GM19043 (cell line): Measurements from ENCODE around the gene ZFYVE16.
"Not testable (repeated sequence)": the region's sequence is repeated elsewhere in the genome, so short reads cannot be mapped to it uniquely, and the experiment has no call there.

Experiments
- ATAC-seq: cut with Tn5 transposase; IDR thresholded peaks from one replicate; pipeline ENCODE4 v1.9.1; 2021; ENCODE audit warnings: low read depth; ENCODE audit not compliant: unreplicated experiment

ZFYVE16 gene

DNA sequence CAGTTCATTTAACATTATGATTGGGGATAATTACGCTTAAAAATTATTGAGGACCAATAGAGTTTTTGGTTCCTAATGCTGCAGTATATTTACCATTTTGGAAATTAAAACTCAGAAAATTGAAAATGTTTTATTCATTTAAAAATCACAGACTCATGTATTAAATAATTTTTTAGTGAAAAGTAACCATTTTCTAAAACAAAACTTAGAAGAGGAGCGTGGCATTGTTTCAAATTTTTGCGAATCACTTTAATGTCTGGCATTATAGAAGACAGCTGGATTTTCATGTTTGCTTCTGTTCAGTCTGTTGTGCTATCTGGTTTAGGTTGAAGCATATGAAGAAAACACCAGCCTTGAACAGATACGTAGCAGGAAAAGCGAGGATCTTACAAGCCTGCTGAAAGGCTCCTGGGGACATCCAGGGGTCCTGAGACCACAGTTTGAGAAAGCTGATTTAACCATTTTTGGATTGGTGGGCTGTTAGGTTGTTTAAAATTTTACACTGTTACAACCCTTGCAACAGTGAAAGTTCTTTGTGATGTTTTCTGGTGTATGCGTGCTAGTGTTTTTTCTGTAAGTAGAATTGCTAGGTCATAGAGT lies 1.6 kb downstream of the ZFYVE16 start:
- ATAC-seq: no peak

DNA sequence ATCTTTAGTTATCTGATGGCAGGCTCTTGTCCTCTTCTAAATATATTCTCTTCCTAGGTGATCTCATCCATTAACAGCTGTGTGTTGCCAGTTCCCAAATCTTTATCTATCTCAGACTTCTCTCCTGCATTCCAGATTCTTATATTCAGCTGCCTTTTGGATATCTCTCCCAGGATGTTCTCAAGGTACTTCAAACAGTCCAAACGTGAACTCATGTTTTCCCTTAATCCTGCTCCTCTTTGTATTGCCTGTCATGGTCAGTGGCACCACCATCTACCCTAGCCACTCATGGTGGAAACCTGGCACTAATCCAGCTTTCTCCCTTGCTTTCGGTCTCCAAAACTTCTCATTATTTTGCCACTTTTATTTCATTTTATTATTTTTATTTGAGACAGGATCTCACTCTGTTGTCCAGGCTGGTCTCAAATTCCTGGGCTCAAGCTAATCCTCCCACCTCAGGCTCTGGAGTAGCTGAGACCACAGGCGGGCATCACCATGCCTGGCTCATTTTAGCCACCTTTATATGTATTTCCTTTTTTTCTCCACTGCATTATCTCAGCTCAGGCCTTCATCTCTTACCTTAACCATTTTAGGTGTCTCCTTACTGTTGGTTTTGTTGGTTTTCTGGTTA lies 3.8 kb downstream of the ZFYVE16 start:
- no peak for ATAC-seq

DNA sequence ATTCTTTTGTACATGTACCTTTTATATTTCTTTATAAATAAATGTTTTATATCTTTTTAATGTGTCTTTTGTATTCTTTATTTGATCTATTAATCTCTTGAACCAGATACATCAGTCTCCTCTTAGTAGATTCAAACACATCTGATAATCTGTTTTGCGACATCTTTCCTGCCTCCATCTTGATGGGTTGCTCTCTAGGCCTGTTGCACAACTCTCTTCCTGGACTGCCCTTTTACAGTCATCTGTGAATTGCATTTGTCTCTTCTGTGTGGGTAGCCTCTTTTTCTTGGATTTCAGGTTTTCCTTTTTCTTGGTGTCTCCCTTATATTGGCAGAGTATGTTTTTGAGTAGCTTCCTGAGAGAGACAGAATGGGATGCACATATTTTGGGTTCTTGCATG lies 6.2 kb downstream of the ZFYVE16 start:
- no peak for ATAC-seq

DNA sequence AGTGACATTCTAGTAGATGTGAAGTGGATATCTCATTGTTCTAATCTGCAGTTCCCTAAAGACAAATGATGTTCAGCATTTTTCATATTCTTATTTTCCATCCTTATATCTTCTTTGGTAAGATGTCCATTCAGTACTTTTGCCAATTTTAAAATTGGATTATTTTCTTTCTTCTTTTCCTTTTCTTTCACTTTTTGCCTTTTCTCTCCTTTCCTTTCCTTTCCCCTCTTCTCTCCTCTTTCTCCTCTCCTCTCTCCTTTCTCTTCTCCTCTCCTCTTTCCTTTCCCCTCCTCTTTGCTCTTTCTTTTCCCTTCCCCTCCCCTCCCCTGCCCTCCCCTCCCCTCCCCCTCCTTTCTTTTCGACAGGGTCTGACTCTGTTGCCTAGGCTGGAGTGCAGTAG lies 10.1 kb downstream of the ZFYVE16 start:
- no peak for ATAC-seq

GRCh38 chr5:80424365-80424764 lies 16.5 kb downstream of the ZFYVE16 start:
- ATAC-seq: not testable (repeated sequence)

DNA sequence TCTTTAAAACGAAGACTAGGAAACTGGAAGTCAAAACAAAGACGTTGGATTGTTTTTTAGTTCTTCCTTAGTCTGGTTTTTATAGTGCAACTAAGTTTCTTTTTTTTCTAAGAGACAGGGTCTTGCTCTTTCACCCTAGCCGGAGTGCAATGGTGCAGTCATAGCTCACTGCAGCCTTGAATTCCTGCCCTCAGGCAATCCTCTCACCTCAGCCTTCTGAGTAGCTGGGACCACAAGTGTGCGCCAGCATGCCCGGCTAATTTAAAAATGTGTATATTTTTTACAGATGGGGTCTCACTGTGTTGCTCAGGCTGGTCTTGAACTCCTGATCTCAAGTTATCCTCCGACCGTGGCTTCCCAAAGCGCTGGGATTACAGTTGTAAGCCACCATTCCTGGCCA lies 27.6 kb downstream of the ZFYVE16 start:
- ATAC-seq: no peak

GRCh38 chr5:80437326-80437725 lies 29.5 kb downstream of the ZFYVE16 start:
- no peak for ATAC-seq

DNA sequence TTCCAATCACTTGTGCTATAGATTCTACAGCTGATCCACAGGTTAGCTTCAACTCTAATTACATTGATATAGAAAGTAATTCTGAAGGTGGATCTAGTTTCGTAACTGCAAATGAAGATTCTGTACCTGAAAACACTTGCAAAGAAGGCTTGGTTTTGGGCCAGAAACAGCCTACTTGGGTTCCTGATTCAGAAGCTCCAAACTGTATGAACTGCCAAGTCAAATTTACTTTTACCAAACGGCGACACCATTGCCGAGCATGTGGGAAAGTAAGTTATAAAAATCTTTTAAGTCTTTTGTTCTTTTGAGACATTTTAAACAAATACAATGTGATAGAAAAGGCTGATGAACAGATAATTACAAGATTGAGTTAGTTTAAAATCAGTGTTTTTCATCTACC lies 30.9 kb downstream of the ZFYVE16 start:
- ATAC-seq: no peak

- no peak for ATAC-seq
Observed at GRCh38 chr5:80439213-80439612, 31.3 kb downstream of the ZFYVE16 start.

DNA sequence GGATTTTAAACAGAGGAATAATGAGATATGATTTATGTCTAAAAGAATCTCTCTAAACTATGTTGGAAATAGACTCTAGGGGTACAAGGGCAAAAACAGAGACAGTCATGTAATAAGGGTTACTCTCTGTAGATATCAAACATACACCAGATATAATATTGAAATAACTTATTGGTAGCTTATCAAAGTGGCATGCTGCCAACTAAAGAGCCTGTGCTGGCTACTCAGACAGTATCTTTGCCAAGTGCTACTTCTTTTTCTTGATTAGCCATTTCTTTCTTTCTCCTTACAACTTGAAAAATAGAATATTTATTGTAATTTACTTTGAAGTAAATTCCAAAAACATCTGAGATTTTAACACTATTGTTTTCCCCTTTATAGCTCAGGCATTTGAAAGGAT lies 34.9 kb downstream of the ZFYVE16 start:
- ATAC-seq: no peak

DNA sequence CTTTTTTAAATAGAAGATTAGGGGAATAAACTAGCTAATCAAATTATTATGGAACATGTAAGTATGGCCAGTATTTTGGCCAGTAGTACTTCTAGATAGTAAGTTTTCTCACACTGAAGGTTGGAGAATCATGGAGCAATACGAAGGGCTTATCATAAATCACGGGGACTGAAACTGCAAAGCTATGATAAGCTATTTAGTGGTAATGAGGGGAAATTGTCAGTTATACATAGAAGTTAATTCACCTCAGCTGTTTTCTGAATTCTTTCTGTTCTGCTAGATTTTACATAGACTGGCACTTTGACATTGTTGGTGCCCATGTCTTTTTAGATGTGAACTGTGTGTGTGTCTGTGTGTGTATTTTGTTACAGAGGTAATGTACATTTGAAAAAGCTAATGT lies 45.5 kb downstream of the ZFYVE16 start:
- ATAC-seq: no peak

DNA sequence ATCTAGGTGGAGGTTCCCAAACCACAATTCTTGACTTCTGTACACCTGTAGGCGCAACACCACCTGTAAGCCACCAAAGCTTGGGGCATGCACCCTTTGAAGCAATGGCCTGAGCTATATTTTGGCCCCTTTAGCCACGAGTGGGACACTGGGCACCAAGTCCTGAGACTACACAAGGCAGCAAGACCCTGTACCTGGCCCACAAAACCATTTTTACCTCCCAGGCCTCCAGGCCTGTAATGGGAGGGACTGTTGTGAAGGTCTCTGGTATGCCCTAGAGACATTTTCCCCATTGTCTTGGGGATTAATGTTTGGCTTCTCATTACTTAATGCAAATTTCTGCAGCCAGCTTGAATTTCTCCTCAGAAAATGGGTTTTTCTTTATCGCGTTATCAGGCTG lies 55.4 kb downstream of the ZFYVE16 start:
- no peak for ATAC-seq

DNA sequence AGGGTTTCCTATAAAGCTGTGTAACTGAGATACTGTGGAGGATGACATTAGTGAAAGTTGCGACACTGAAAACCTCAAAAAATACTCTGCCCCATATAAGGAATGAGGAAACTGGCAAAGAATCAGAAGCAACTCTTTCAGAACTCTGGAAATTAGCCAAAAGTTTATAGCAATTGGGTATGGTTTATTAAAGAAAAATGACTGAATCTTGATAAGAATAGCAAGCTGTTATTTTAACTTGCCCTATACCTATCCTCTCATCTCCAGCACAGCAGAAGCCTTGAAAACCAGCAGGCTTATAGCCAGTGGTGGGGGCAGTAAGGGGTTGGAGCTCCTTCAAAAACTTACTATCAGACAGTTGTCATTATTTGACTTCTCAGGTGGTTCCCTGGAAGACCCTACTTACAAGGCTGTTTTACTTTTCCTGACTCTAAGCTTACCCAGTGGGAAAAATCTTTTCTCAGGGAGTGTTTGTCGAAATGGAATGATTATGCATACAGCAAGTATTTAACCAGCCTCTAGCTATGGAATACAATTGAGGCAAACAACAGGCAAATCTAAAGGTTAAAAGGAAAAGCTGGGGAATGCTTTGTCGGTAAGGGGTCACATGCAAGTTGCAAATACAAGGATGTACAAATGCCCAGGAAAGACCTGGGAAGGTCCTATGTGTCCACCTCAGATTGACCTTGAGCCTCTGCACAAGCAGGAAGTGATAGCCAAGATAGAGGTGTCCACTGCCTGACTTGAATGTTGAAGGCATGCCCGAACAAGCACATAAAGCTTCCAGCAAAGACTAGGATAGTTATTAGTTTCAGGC lies 59.0 kb downstream of the ZFYVE16 start:
- no peak for ATAC-seq

DNA sequence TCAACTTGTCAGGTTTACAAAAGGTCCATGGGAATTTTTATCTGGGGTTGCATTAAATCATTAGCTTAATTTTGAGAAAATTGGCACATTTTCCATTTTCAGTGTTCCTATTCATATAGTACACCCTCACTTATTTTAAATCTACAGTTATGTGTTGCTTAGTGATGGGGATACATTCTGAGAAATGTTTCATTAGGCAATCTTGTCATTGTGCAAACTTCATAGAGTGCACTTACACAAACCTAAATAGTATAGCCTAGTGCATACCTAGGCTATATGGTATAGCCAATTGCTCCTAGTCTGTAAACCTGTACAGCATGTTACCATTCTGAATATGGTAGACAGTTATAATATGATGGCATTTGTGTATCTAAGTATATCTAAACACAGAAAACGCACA lies 60.3 kb downstream of the ZFYVE16 start:
- no peak for ATAC-seq

GRCh38 chr5:80470631-80471030 lies 62.8 kb downstream of the ZFYVE16 start:
- not testable (repeated sequence) for ATAC-seq

GRCh38 chr5:80474929-80475328 lies 67.1 kb downstream of the ZFYVE16 start:
- no peak for ATAC-seq

DNA sequence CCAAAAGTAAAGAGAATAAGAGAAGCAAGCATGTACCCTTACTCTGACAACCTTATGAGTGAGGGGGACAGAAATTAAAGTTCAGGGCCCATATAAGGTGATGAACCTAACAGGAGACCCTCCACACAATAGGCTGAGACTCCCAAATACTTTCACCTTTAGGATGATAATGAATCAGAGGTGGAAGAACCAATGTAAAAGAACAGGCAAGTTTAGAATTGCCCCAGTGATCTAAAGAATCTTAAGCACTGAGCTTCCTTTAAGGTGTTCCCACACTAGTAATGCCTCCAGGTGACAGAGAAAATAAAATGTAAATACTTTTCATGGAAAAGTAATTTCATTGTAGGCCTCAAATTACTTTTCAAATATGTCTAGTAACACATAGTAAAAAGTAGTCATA lies 71.8 kb downstream of the ZFYVE16 start:
- no peak for ATAC-seq

GRCh38 chr5:80480354-80480753 lies 72.5 kb downstream of the ZFYVE16 start:
- ATAC-seq: no peak

- no peak for ATAC-seq
Observed at GRCh38 chr5:80481019-80481893, 73.4 kb downstream of the ZFYVE16 start.

- no peak for ATAC-seq
Observed at GRCh38 chr5:80482578-80482977, 74.7 kb downstream of the ZFYVE16 start.
